ENCODE data around the gene NUDT3.

NUDT3 gene

GRCh38 chr6:34315256-34315655 is 77.2 kb downstream of the NUDT3 start:
- H3K27ac ChIP-seq, result no peak overlapping the region
- no peak for TF ChIP-seq ZFX (IDR thresholded peaks at IDR 0.05; ENCODE audit: borderline replicate concordance)
- TF ChIP-seq, protein P1, sequence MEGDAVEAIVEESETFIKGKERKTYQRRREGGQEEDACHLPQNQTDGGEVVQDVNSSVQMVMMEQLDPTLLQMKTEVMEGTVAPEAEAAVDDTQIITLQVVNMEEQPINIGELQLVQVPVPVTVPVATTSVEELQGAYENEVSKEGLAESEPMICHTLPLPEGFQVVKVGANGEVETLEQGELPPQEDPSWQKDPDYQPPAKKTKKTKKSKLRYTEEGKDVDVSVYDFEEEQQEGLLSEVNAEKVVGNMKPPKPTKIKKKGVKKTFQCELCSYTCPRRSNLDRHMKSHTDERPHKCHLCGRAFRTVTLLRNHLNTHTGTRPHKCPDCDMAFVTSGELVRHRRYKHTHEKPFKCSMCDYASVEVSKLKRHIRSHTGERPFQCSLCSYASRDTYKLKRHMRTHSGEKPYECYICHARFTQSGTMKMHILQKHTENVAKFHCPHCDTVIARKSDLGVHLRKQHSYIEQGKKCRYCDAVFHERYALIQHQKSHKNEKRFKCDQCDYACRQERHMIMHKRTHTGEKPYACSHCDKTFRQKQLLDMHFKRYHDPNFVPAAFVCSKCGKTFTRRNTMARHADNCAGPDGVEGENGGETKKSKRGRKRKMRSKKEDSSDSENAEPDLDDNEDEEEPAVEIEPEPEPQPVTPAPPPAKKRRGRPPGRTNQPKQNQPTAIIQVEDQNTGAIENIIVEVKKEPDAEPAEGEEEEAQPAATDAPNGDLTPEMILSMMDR (IDR thresholded peaks at IDR 0.05), result no peak

DNA sequence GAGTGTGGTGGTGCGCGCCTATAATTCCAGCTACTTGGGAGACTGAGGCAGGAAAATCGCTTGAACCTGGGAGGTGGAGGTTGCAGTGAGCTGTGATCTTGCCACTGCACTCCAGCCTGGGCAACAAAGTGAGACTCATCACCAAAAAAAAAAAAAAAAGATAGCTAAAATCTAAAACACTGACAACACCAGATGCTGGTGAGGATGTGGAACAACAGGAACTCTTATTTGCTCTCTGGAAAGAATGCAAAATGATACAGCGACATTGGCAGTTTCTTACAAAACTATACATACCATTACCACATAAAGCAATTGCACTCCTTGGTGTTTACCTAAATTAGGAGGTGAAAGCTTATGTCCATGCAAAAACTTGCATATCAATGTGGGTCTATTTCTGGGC is 80.2 kb downstream of the NUDT3 start:
- TF ChIP-seq ZFX (IDR thresholded peaks at IDR 0.05; ENCODE audit: borderline replicate concordance), result no peak
- TF ChIP-seq, protein P1 (IDR thresholded peaks at IDR 0.05), result no peak
- H3K27ac ChIP-seq, result no peak overlapping the region

DNA sequence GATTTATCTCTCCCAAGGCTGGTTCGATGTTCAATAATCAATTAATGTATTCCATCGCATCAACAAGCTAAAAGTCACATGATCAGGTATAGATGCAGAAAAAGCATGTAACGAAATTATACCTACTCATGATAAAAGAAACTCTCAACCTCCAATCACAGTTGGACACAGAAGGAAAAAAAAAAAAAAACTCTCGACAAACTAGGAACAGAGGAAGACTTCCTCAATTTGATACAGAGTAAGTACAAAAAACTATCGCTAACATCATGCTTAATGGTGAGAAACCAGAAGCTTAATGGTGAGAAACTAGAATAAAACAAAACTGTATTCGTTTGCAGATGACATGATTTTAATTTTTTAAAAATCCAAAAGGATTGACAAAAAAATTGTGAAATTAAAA is 81.7 kb downstream of the NUDT3 start:
- no peak for TF ChIP-seq ZFX (IDR thresholded peaks at IDR 0.05; ENCODE audit: borderline replicate concordance)
- TF ChIP-seq, protein P1 (IDR thresholded peaks at IDR 0.05), result no peak
- H3K27ac ChIP-seq, result no peak overlapping the region

- no peak overlapping the region for H3K27ac ChIP-seq
- TF ChIP-seq ZFX (IDR thresholded peaks at IDR 0.05; ENCODE audit: borderline replicate concordance), result no peak
- TF ChIP-seq, protein P1 (IDR thresholded peaks at IDR 0.05), result no peak
These were observed 84.0 kb downstream of the NUDT3 start for GRCh38 chr6:34308483-34308882.

GRCh38 chr6:34305982-34306708 is 86.3 kb downstream of the NUDT3 start:
- H3K27ac ChIP-seq, result no peak overlapping the region
- TF ChIP-seq, protein P1 (IDR thresholded peaks at IDR 0.05), result no peak
- no peak for TF ChIP-seq ZFX (IDR thresholded peaks at IDR 0.05; ENCODE audit: borderline replicate concordance)

GRCh38 chr6:34305497-34305896 is 87.0 kb downstream of the NUDT3 start:
- H3K27ac ChIP-seq, result no peak overlapping the region
- TF ChIP-seq, protein P1 (IDR thresholded peaks at IDR 0.05), result no peak
- no peak for TF ChIP-seq ZFX (IDR thresholded peaks at IDR 0.05; ENCODE audit: borderline replicate concordance)

DNA sequence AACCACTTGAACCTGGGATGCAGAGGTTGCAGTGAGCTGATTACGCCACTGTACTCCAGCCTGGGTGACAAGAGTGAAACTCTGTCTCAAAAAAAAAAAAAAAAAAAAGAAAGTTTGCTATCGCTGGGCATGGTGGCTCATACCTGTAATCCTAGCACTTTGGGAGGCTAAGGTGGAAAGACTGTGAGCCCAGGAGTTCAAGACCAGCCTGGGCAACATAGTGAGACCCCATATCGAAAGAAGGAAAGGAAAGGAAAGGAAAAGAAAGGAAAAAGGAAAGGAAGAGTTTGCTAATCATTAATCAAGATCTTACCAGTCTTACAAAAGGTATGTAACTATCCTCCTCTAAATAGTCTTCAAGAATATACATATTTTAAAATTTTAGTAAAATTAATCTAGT is 88.3 kb downstream of the NUDT3 start:
- H3K27ac ChIP-seq, result no peak overlapping the region
- TF ChIP-seq, protein P1 (IDR thresholded peaks at IDR 0.05), result no peak
- TF ChIP-seq ZFX (IDR thresholded peaks at IDR 0.05; ENCODE audit: borderline replicate concordance), result no peak

Data from 22Rv1 (cell line).